Eye (tissue), 1 donor: Measurements from ENCODE around the gene NPAS3.
A peak's percentile ranks its signal among the peaks of the same experiment; 100 is the strongest.

Experiments used
- DNase-seq: peaks from one replicate; pipeline ENCODE4 v3.0.0-alpha.2; 2015

The NPAS3 gene

DNA sequence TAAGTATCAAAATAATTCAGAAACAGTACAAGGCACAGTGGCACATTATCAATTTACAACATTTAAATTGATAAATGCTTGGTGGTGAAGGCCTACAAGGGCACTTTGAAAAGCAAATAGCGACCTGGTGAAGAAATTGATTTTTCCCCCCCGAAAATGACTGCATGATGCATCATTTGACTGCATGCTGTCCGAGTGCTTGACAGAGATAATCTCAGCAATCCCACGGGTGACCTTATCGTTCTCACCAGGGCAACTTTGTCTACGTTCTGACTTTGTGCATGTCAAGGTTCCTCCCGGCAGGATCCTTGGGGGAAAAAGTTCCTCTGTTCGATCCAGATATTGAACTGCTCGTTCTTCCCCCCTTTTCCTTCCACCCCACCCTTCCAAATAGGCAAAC, 627.4 kb downstream of the NPAS3 start:
- no peak for DNase-seq

- peak; percentile 55 for DNase-seq
Observed at GRCh38 chr14:33567023-33567728, 628.5 kb downstream of the NPAS3 start.

- DNase-seq: no peak
Observed at GRCh38 chr14:33567731-33568130, 629.1 kb downstream of the NPAS3 start.

DNA sequence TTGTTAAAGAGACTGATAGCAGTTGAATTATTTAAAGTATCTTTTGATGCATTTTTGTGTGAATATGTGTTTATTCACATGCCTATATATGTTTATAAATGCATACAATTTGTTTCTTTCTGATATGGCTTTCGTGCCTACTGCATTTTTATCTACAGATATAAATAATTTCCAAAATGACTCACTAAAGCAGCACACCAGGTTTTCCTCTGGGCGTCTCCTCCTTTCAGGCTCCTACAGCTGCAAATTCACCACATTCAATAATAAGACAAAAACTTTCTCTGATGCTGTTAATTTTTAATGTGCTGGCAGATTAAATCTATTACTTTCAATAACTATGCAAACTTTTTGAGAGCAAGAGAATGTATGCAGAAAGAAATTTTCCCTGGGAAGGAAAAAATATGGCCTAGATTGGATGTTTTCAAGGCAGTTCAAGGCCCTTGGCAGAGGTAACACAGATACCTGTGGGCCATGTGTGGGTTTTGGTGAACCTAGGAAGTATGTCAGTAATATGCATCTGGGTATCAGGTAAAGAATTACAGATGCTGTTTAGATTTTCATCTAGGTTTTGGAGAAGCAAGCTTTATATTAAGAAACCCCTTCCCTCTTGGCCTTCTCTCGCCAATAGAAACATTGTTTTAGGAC, 630.4 kb downstream of the NPAS3 start:
- no peak for DNase-seq

- peak; percentile 65 for DNase-seq
Observed at GRCh38 chr14:33569821-33570687, 631.4 kb downstream of the NPAS3 start.

- peak; percentile 28 for DNase-seq
Observed at GRCh38 chr14:33570694-33571310, 632.1 kb downstream of the NPAS3 start.

GRCh38 chr14:33573301-33573880, 634.7 kb downstream of the NPAS3 start:
- DNase-seq: no peak

GRCh38 chr14:33576014-33576413, 637.3 kb downstream of the NPAS3 start:
- DNase-seq: no peak

GRCh38 chr14:33578461-33579216, 640.0 kb downstream of the NPAS3 start:
- no peak for DNase-seq

- DNase-seq: no peak
Observed at GRCh38 chr14:33580231-33580749, 641.6 kb downstream of the NPAS3 start.

DNA sequence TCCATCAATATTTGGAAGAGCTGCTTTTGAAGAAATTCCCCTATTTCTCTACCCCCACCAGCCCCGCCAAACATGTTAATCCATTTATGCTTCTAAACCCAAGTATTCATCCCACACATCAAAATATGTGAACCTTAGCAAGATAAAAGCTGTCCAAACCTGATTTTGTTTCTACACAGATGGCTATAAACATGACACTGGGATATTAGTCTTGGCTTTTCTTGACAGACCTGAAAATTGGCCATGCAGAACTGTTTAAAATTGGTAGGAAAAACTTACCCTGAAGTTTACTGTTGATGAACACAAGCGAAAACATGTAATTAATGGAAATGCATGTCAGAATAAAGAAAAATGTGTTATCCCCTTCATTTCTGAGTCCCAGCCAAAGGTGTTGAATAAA, 642.2 kb downstream of the NPAS3 start:
- no peak for DNase-seq

GRCh38 chr14:33584697-33585096, 646.0 kb downstream of the NPAS3 start:
- DNase-seq: no peak

DNA sequence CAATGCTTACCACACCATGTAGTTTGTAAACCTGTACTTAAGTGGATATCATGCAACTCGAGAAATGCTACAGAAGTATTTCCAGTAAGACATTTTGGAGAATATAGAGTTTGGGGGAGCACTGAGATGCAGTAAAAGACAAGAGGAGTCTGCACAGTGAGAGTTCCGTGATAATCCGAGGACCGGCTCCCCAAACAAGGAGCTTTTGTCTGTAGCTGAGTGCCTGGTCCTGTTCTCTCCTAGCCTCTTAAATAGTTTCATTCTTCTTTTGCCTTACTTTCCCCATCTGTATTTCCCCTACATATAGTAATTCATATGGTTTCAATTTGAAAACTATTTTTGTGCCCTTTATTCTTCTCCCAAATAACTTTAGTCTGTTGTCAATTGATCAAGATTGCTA, 648.1 kb downstream of the NPAS3 start:
- DNase-seq: no peak

- no peak for DNase-seq
Observed at GRCh38 chr14:33587791-33588190, 649.1 kb downstream of the NPAS3 start.

GRCh38 chr14:33588771-33589170, 650.1 kb downstream of the NPAS3 start:
- DNase-seq: no peak

DNA sequence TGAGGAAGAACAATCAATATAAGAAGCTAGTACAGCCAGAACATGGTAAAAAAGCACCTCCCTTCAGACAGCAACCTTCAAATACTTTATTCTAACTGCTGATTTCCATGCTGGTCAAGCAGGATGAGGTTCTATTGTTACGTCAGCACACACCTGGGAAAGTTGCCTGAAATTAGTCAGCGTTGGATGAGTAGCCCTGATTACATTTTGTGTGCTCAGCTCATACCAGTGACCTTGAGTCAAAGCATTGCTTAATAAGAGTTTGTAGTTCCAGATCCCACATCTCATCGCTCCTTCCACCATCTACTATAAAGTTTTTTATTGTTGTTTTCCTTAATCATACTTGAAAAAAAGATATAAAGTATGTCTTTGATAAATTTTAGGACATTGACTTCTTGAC, 650.7 kb downstream of the NPAS3 start:
- DNase-seq: no peak

DNA sequence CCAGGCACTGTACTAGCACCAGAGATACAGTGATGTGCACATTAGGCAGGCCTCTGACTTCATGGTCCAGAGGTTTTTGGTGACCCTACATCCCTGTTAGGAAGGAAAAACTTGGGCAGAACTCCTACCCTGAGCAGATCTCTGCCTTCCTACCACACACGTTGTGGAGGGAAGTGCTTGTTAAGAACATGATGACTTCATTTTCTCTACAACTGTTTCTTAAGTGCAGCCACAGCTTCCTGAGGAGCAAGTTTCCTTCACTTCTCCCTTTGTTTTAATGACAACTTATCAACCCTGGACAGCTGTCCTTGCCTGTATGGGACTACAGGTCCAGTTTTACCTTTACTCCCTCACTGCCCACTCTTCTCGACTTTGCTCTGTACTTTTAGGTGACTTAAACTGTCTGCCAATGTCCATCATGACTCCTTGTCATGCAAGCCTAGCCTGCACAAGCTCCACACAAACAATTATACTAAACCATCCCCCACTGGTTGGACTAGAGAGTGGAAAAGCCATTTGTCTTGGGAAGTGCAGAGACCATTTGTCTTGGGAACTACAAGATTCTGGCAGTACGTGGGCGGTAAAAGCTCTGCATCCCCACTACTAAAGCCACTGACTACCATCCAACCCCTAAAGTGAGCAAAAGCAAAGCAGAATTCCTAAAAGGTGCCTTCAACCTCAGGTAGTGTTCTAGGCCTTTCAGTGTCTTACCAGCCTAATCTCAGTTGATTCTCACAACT, 652.4 kb downstream of the NPAS3 start:
- no peak for DNase-seq

GRCh38 chr14:33592297-33592696, 653.6 kb downstream of the NPAS3 start:
- no peak for DNase-seq

GRCh38 chr14:33596211-33597080, 657.8 kb downstream of the NPAS3 start:
- DNase-seq: no peak

GRCh38 chr14:33598582-33598981, 659.9 kb downstream of the NPAS3 start:
- DNase-seq: no peak
